H1 (cell line): ENCODE results near the gene HS3ST5. TPM values are rescaled to one million over a fixed set of nuclear protein-coding genes. Genes with fewer than 3 reads are reported as not detected.
A peak's percentile ranks its signal among the peaks of the same experiment; 100 is the strongest.

Source experiments
- CTCF ChIA-PET: fragments of 300-600 bp; sonication (Branson Sonifier 250); formaldehyde crosslinking; loops from one replicate; lab custom pipeline; 2021; ENCODE audit not compliant: partially characterized antibody; lab: Charles Lee
- POLR2A ChIA-PET: fragments of 300-600 bp; sonication (Branson Sonifier 250); formaldehyde crosslinking; loops from one replicate; lab custom pipeline; 2021; ENCODE audit warnings: inconsistent platforms; ENCODE audit not compliant: partially characterized antibody; lab: Charles Lee
- DNase-seq, 2 experiments: peaks; one replicate each; pipeline versions ENCODE4 v3.0.0 to v3.0.0-alpha.2; 2010 to 2022; ENCODE audit warnings: low spot score in 2 of 2, low read depth in 1 of 2, mixed read lengths in 1 of 2
- FAIRE-seq: peaks from 2 replicates; lab custom pipeline; 2011; peaks lifted over from hg19 to GRCh38; lab: Jason Lieb, UNC
- H2AFZ ChIP-seq: 2 replicates; pipeline ENCODE4 v1.8.1; 2012; ENCODE audit warnings: low read length, inconsistent platforms
- H2AK5ac ChIP-seq: 2 replicates; pipeline ENCODE4 v1.6.1; 2013; ENCODE audit warnings: low read depth, low read length
- H2BK120ac ChIP-seq: replicated peaks from 2 replicates; pipeline ENCODE3; 2013; ENCODE audit warnings: low read depth, low read length, inconsistent platforms
- H2BK12ac ChIP-seq: 2 replicates; pipeline ENCODE4 v1.6.1; 2013; ENCODE audit warnings: low read depth, low read length
- H2BK15ac ChIP-seq: 2 replicates; pipeline ENCODE4 v1.6.1; 2013; ENCODE audit warnings: low read length
- H2BK20ac ChIP-seq: 2 replicates; pipeline ENCODE4 v1.6.1; 2013; ENCODE audit warnings: low read length
- H2BK5ac ChIP-seq: 2 replicates; pipeline ENCODE4 v1.6.1; 2013; ENCODE audit warnings: low read depth, low read length
- H3K14ac ChIP-seq: 2 replicates; pipeline ENCODE4 v1.6.1; 2013; ENCODE audit warnings: inconsistent platforms; ENCODE audit not compliant: insufficient read length
- H3K18ac ChIP-seq: 2 replicates; pipeline ENCODE4 v1.6.1; 2013; ENCODE audit warnings: low read length; ENCODE audit errors: extremely low read depth
- H3K23ac ChIP-seq: 2 replicates; pipeline ENCODE4 v1.6.1; 2013; ENCODE audit warnings: inconsistent platforms; ENCODE audit not compliant: insufficient read length
- H3K23me2 ChIP-seq: 2 replicates; pipeline ENCODE4 v1.6.1; 2013; ENCODE audit warnings: low read depth, low read length
- H3K27ac ChIP-seq: 2 replicates; pipeline ENCODE4 v1.6.1; 2011; ENCODE audit warnings: low read depth, low read length, inconsistent platforms
- H3K27me3 ChIP-seq, 4 experiments: replicated peaks in 1 of 4; 1 replicate in 1 of 4; 2 replicates in 3 of 4; pipeline versions ENCODE4 v1.6.1 to v1.8.1; 2011 to 2013; ENCODE audit warnings: low read length in 3 of 4, mild to moderate bottlenecking in 3 of 4, inconsistent platforms in 2 of 4, mixed read lengths in 2 of 4, moderate library complexity in 1 of 4; ENCODE audit not compliant: control insufficient read depth in 3 of 4, insufficient read depth in 3 of 4; ENCODE audit errors: extremely low read depth in 1 of 4
- H3K36me3 ChIP-seq, 4 experiments: 2 replicates each; pipeline versions ENCODE4 v1.6.1 to v1.8.1; 2011 to 2013; ENCODE audit warnings: mild to moderate bottlenecking in 4 of 4, low read length in 3 of 4, moderate library complexity in 2 of 4, control low read depth in 1 of 4, inconsistent platforms in 1 of 4; ENCODE audit not compliant: insufficient read depth in 4 of 4, control insufficient read depth in 2 of 4
- H3K4ac ChIP-seq: replicated peaks from 2 replicates; pipeline ENCODE3; 2013; ENCODE audit warnings: low read length, low read depth, mixed read lengths, inconsistent platforms; ENCODE audit not compliant: insufficient read length
- H3K4me1 ChIP-seq, 4 experiments: replicated peaks in 1 of 4; 1 replicate in 1 of 4; 2 replicates in 3 of 4; pipeline versions ENCODE4 v1.6.1 to v1.8.1; 2011 to 2013; ENCODE audit warnings: low read length in 3 of 4, inconsistent platforms in 2 of 4, mixed read lengths in 1 of 4; ENCODE audit not compliant: insufficient read depth in 4 of 4, control insufficient read depth in 3 of 4
- H3K4me2 ChIP-seq, 2 experiments: 2 replicates each; pipeline versions ENCODE4 v1.6.1 to v1.8.1; 2011 to 2013; ENCODE audit warnings: low read depth in 2 of 2, low read length in 2 of 2, control low read depth in 1 of 2, inconsistent platforms in 1 of 2, mild to moderate bottlenecking in 1 of 2; ENCODE audit not compliant: insufficient read depth in 1 of 2
- H3K4me3 ChIP-seq, 4 experiments: fragments of 200-600, 300-600 bp in 1 of 4; sonication (generic), shearing (Covaris generic), sonication (Bioruptor Twin) in 1 of 4; 2 replicates each; pipeline versions ENCODE4 v1.5.1 to v1.8.1; 2011 to 2016; ENCODE audit warnings: low read length in 4 of 4, low read depth in 3 of 4, control low read depth in 2 of 4, inconsistent platforms in 2 of 4, mild to moderate bottlenecking in 2 of 4, mixed read lengths in 1 of 4, moderate library complexity in 1 of 4; ENCODE audit not compliant: insufficient read depth in 2 of 4; ENCODE audit errors: extremely low read depth in 1 of 4
- H3K56ac ChIP-seq: replicated peaks from 2 replicates; pipeline ENCODE3; 2013; ENCODE audit warnings: low read depth, mild to moderate bottlenecking, mixed read lengths, low read length, inconsistent platforms; ENCODE audit not compliant: insufficient read length
- H3K79me1 ChIP-seq: 2 replicates; pipeline ENCODE4 v1.6.1; 2013; ENCODE audit warnings: low read depth, low read length, control low read depth
- H3K79me2 ChIP-seq, 2 experiments: 2 replicates each; pipeline versions ENCODE4 v1.6.1 to v1.8.1; 2012 to 2013; ENCODE audit warnings: low read length in 2 of 2, mild to moderate bottlenecking in 2 of 2, inconsistent platforms in 1 of 2; ENCODE audit not compliant: insufficient read depth in 2 of 2, control insufficient read depth in 1 of 2
- H3K9ac ChIP-seq, 4 experiments: replicated peaks in 1 of 4; 1 replicate in 1 of 4; 2 replicates in 3 of 4; pipeline versions ENCODE4 v1.6.1 to v1.8.1; 2011 to 2013; ENCODE audit warnings: low read depth in 3 of 4, low read length in 3 of 4, control low read depth in 2 of 4, mild to moderate bottlenecking in 2 of 4, moderate library complexity in 2 of 4, inconsistent platforms in 1 of 4; ENCODE audit errors: extremely low read depth in 1 of 4
- H3K9me3 ChIP-seq, 2 experiments: 2 replicates each; pipeline versions ENCODE4 v1.6.1 to v1.8.1; 2012 to 2013; ENCODE audit warnings: mild to moderate bottlenecking in 2 of 2, moderate library complexity in 2 of 2, control low read depth in 1 of 2, inconsistent platforms in 1 of 2, low read depth in 1 of 2, low read length in 1 of 2, mixed read lengths in 1 of 2; ENCODE audit not compliant: insufficient read depth in 2 of 2
- H4K20me1 ChIP-seq, 2 experiments: replicated peaks in 1 of 2; 2 replicates each; pipeline versions ENCODE3 to v1.8.1; 2011 to 2013; ENCODE audit warnings: inconsistent platforms in 2 of 2, low read length in 2 of 2, mild to moderate bottlenecking in 1 of 2; ENCODE audit not compliant: insufficient read depth in 2 of 2, control insufficient read depth in 1 of 2
- H4K5ac ChIP-seq: 2 replicates; pipeline ENCODE4 v1.6.1; 2013; ENCODE audit warnings: low read length, low read depth, mixed read lengths, inconsistent platforms; ENCODE audit not compliant: insufficient read length
- H4K8ac ChIP-seq: 2 replicates; pipeline ENCODE4 v1.8.0; 2013; ENCODE audit warnings: mild to moderate bottlenecking, moderate library complexity, low read length, inconsistent platforms; ENCODE audit not compliant: insufficient read depth; ENCODE audit errors: extremely low read depth
- H4K91ac ChIP-seq: replicated peaks from 2 replicates; pipeline ENCODE3; 2013; ENCODE audit warnings: low read length, mixed read lengths, inconsistent platforms; ENCODE audit not compliant: insufficient read length
- BCL11A ChIP-seq, 2 experiments: IDR thresholded peaks; one replicate each; pipeline ENCODE4 v1.6.1; 2011; ENCODE audit warnings: low read depth in 2 of 2, low read length in 2 of 2, mild to moderate bottlenecking in 2 of 2
- TEAD4 ChIP-seq: IDR thresholded peaks from 2 replicates; pipeline ENCODE4 v1.6.1; 2012; ENCODE audit warnings: low read depth, low read length, inconsistent platforms, mixed read lengths
- WGBS, 2 experiments: shearing (Covaris generic) in 1 of 2; methylation state at CpG; one replicate each; pipeline versions ENCODE4 v1.1.6 to v1.1.7; 2013 to 2015; ENCODE audit warnings: low lambda C conversion rate in 2 of 2, mixed read lengths in 2 of 2, inconsistent platforms in 1 of 2, low coverage in 1 of 2, missing lambda C conversion rate in 1 of 2; ENCODE audit not compliant: insufficient replicate concordance in 2 of 2, insufficient coverage in 1 of 2, insufficient read length in 1 of 2; ENCODE audit errors: extremely low coverage in 1 of 2, missing lambda C conversion rate in 1 of 2; 5-methylcytosine and 5-hydroxymethylcytosine counted together
- polyA plus RNA-seq, 7 experiments: library from polyadenylated mRNA; depleted of rRNA in 3 of 7; stranded (reverse) in 5 of 7; unstranded in 2 of 7; fragments of >200 nt in 5 of 7; fragments of 200-250 nt in 2 of 7; gene quantifications; 1 replicate in 5 of 7; 2 replicates in 1 of 7; 4 replicates in 1 of 7; pipeline versions ENCODE4 v1.2.1 to v1.2.3, GENCODE V29; 2011 to 2013; ENCODE audit warnings: missing spikeins in 2 of 7, mixed read lengths in 2 of 7
- total RNA-seq: library from RNA; stranded (reverse); fragmentation: NEBNext Ultra II Directional; extraction: Animal tissue kit (Norgen Biotek cat#: 25700); gene quantifications from 2 replicates; pipeline ENCODE4 v1.2.1, GENCODE V29; 2021

Gene HS3ST5
- total and polyA plus RNA-seq, 2 of the 8 experiments (the other 6 are each of a cell fraction or from before 2014, with no cell fraction given): 1.2 to 9.9 TPM

DNA sequence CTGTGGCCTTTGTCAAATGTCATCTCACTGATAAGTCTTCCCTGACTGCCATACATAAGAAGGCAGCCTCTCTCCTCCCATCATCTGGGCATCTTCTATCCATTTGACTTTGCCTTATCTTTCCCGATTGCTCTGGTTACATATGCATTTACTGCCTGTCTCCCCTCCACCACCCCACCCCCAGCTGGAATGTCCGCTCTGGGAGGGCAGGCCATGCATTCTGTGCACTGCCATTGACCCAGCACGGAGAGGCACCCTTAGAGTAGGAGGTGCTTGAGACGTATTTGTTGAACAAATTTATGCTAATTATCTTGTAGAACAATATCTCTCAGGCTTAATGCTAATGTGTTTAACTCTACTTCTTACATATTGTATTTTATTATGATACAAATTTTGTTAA, 188.0 kb downstream of the HS3ST5 start:
- no peak overlapping the region for H3K23ac ChIP-seq
- no peak overlapping the region for H2BK5ac ChIP-seq
- no peak overlapping the region for H3K27ac ChIP-seq
- no peak overlapping the region for H2AFZ ChIP-seq
- H2BK20ac ChIP-seq: no peak overlapping the region
- ChIA-PET POLR2A (no interaction called here), CTCF (no interaction called here)
- peaks cover 0 to 9% (median 3%) of the 10 kb centered on the region in 4 experiments; a peak in 2 of 7 replicates for H3K4me1 ChIP-seq
- no peak overlapping the region for H4K8ac ChIP-seq
- H3K79me2 ChIP-seq: no peaks in the 10 kb centered on the region
- no peak for FAIRE-seq
- H2AK5ac ChIP-seq: no peak overlapping the region
- H3K4me3 ChIP-seq: 0 out of 8 replicates have a peak overlapping the region, but pooled peaks of 1 of the 4 experiments have one; percentile 6
- H4K91ac ChIP-seq: no peak overlapping the region
- whole genome bisulfite sequencing, 2 experiments: 67% methylated on average over 4 of the region's 4 CpGs; no CpG with 5 or more reads in 1 of the 2 experiments
- no peak overlapping the region for H3K4ac ChIP-seq
- no peaks in the 10 kb centered on the region for H3K23me2 ChIP-seq
- H2BK15ac ChIP-seq: no peak overlapping the region
- no peak for DNase-seq
- H3K4me2 ChIP-seq: peak overlapping the region; percentile 43 to 58; a peak in 2 of 4 replicates
- H3K18ac ChIP-seq: no peak overlapping the region
- no peak overlapping the region for H3K14ac ChIP-seq
- no peak overlapping the region for H3K9ac ChIP-seq
- no peaks in the 10 kb centered on the region for H3K36me3 ChIP-seq
- H3K27me3 ChIP-seq: no peaks in the 10 kb centered on the region
- no peak overlapping the region for H2BK120ac ChIP-seq
- H3K56ac ChIP-seq: no peak overlapping the region
- TF ChIP-seq BCL11A (IDR thresholded peaks at IDR 0.05; ENCODE audit: low read depth in 2 of 2, low read length in 2 of 2): no peak
- peak; percentile 79 for TF ChIP-seq TEAD4
- TF ChIP-seq, all 59 proteins: peak for 1
- H4K5ac ChIP-seq: no peak overlapping the region
- no peak overlapping the region for H2BK12ac ChIP-seq
- no peaks in the 10 kb centered on the region for H3K79me1 ChIP-seq
- no peaks in the 10 kb centered on the region for H3K9me3 ChIP-seq
- H4K20me1 ChIP-seq: no peaks in the 10 kb centered on the region
